Hematopoietic multipotent progenitor cell treated with erythropoietin and hydrocortisone succinate and interleukin-3 and kit ligand, for 6 days (in vitro differentiated cells): ENCODE measurements around the gene ADCK2.
"Not testable (repeated sequence)": the region's sequence is repeated elsewhere in the genome, so short reads cannot be mapped to it uniquely, and the experiment has no call there.

Source experiments
- DNase-seq: peaks from one replicate; pipeline ENCODE4 v3.0.0-alpha.2; 2015

The ADCK2 gene

DNA sequence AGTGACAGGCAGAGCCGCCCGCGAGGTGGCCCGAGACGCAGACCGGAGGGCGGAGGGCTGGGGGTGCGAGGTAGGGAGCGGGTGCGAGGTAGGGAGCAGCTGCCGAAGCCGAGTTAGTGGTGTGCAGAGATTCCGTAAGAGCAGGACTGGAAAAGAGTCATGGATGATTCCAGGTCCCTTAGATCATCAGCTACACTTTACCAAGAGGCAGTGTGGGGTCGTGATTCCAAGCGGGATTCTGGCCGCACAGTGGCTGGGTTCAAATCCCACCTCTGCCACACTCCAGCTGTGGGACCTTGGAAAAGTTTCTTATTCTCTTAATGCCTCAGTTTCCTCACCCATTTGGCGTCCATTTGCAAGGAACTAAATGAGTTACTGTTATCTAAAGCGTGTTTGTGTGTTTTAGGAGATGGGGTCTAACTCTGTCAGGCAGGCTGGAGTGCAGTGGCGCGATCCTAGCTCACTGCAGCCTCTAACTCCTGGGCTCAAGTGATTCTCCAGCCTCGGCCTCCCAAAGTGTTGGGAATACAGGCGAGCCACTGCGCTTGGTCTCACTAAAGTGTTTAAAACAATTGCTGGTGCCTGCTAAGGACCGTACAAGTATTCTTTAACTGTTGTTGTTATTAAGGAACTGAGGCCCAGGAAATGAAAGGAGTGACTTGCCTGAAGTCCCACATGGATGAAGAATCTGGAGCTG is 24.9 kb downstream of the ADCK2 start:
- no peak for DNase-seq

DNA sequence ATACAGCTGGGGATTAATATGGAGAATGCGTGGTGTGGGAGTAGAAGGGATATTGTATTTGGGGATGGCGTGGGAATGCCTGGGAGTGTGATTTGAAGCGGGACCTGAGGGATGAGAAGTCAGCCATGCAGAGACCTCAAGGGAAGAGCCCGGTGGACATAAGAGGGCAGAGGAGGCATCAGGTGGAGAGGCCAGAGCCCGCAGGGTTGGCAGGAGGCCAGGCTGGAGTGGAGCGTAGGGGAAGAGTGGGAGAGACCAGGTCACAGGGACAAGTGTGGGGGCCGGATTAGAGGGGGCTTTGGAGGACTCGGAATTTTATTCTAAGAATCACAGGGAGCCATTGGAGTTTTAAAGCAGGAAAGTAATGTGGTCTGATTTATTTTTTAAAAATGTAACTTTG is 25.7 kb downstream of the ADCK2 start:
- no peak for DNase-seq

DNA sequence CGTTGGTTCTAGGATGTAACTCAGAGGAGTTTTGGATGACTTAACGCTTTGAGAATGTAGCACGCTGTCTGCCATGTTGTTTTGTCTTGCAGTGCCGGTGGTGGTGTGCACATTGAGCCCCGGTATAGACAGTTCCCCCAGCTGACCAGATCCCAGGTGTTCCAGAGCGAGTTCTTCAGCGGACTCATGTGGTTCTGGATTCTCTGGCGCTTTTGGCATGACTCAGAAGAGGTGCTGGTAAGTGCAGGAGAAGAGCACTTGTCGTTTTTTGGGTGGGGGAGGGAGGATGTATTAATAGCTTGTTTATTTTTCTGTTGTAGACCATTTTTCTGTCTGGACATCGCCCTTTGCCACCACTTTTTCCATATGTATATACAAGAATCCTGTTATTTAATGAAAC is 30.0 kb downstream of the ADCK2 start:
- DNase-seq, result no peak

DNA sequence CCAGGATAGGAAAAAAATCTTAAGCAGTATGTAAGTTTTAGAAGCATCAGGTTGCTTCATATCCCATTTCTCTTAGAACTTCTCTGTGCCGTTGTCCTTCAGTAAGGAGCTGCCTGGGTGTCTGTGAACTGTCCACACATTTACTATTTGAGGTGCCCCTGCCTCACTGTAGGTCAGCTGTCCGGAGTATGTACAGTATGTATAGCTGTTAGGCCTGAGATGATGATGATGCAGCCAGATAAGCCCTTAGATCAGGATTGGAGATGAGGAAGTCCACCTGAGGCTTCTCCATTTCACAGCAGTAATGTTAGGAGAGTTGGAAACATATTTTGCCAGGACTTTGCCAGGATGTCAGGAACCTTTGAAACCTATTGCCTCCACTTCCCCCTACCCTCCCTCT is 31.5 kb downstream of the ADCK2 start:
- no peak for DNase-seq

DNA sequence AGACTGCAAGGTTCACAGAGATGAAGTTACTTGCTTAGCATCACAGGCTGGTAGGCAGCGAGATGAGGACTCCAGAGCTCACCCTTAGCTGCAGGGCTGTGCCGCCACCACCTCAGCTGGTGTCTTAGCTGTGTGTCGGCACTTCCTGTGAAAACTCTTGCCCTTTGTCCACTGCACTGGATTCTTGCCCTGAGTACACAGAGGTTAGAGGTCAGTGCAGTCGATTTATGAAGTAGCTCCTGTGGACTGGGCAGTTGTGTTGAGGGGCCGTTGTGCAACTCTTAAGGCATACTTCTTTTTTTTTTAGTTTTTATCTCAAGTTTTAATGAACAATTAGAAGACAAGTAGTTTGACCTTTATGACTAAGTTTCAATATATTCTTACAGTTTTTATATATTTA is 34.4 kb downstream of the ADCK2 start:
- DNase-seq, result no peak

DNA sequence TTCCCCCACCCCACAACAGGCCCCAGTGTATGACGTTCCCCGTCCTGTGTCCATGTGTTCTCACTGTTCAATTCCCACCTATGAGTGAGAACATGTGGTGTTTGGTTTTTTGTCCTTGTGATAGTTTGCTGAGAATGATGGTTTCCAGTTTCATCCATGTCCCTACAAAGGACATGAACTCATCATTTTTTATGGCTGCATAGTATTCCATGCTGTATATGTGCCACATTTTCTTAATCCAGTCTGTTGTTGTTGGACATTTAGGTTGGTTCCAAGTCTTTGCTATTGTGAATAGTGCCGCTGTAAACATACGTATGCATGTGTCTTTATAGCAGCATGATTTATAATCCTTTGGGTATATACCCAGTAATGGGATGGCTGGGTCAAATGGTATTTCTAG is 36.0 kb downstream of the ADCK2 start:
- not testable (repeated sequence) for DNase-seq

DNA sequence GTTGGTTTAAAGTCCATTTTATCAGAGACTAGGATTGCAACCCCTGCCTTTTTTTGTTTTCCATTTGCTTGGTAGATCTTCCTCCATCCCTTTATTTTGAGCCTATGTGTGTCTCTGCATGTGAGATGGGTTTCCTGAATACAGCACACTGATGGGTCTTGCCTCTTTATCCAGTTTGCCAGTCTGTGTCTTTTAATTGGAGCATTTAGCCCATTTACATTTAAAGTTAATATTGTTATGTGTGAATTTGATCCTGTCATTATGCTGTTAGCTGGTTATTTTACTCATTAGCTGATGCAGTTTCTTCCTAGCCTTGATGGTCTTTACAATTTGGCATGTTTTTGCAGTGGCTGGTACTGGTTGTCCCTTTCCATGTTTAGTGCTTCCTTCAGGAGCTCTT is 39.6 kb downstream of the ADCK2 start:
- not testable (repeated sequence) for DNase-seq

DNA sequence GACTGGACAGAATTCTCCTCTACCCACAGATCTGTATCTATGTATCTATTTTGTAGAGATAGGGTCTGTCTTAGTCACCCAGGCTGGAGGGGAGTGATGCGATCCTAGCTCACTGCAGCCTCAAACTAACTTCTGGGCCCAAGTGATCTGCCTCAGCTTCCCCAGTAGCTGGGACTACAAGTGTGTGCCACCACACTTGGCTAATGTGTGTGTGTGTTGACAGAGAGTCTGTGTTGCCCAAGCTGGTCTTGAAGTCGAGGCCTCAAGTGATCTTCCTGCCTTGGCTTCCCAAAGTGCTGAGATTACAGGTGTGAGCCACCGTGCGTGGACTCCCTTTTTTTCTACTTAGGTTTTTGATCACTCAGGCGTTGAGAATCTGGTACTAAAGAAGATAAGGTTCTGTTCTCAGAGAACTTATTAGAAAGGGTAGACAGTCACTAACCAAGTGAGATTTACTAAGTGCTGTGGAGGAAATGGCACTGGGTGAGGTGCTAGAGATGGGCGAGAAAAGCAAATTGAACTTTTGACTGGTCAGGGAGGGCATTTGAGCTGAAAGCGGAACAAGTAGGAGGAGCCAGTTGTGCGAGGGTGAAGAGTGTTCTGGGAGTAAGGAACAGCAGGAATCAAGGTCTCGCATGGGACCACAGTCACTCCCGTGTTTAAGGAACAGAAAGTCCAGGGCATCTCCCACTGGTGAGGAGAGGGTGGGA is 41.7 kb downstream of the ADCK2 start:
- no peak for DNase-seq

DNA sequence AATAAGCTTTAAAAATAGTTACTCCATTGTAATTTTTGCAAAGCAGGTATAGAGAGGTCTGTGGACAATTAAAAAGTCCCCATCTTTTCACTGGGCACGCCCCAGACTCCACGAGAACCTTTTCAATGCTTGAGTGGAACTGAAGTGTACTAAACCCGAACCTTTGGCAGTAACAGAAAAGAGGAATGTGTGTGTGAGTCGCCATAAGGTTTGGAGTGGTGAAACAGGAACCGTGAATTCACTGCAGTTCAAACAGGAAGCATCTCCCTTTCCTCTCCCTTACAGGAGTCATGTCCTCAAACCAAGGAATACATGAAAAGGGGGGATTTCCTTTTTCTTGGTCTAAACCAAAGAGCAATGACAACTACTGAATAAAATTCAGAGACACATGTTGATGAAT is 47.0 kb downstream of the ADCK2 start:
- peak; percentile 9 for DNase-seq

DNA sequence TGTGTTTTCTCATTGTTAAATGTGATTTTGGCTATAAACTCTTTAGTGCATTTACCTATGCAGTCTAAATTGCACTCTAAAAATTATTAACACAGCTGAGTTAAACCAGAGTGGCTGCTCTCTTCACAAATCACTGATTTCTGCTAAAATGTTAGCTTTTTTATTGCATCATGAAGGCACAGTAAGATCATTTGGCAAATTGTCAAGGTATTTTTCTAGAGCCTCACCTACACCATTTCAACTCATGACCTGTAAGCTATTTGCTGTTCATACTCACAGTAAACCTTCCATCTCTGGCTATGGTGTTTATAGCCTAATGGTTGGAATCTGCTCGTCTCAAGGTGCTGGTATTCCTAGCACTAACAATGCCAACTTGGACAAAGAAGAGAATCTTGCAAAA is 49.5 kb downstream of the ADCK2 start:
- no peak for DNase-seq

DNA sequence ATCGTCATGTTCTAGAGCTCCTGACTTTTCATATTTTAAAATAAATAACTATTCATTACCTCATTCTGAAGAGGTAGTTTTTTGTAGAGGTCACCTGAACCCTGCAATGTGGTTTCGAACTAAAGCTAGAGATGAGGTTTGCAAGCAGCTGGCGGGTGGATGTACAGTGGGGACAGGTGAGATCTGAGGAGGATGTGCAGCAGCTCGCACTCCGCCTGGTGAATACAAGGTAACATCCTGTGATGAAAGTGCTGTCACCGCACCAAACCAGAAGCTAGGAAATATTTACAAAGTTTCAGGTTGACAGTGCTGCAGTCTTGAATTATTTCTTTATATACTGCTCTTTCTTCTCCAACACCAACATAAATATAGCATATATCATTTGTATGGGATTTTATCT is 50.3 kb downstream of the ADCK2 start:
- DNase-seq, result no peak

DNA sequence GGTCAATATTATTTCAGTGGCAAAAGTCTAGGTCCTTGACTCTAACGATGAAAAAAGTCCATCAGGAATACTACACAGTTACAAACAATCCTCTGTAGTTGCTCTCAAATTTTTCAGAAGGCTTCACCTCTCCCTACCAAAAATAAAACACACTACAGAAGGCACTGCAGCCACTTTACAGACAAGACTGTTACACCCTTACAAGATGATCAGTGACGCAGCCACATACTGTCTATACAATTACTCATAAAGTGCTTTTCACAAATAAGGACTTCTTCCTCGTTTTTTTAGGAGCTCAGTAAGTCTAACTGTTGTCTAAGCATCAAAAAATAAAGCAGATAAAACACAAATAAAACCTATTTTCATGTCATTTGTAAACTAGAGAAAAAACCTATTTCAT is 50.8 kb downstream of the ADCK2 start:
- no peak for DNase-seq

DNA sequence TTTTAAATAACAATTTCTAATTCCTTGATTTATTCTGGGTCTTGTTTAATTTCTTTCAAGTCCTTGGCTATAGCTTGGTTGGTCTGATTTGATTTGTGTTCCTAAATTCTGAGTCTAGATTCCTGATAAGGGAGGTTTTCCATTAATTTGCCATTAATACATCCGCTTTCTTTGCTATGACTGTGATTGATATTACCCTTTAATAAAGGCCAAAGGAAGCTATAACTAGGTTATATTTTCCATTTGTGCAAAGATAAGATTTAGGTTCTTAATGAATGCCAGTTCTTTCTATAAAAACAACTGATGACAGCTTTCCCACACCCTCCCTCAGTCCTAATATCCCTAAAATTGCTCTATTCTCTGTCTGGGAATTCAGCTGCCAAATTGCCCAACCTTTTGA is 52.0 kb downstream of the ADCK2 start:
- no peak for DNase-seq

DNA sequence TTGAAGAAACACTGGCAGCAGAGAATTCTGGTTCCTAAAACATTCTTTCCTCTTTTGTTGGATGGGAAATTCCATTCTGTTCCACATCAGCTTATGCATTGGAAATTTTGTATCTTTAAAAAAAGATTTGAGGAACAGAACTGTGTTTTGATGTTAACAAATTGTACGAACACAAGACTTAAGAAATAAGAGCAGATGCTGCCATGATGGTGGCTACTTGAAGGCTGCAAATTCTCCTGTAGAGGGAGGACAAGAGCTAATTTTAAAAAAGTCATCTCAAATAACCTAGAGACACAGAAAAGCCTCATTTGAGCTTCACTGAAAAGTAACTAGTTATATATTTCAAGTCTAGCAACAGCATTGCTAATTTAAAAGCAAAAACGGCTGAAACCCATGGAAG is 53.5 kb downstream of the ADCK2 start:
- peak; percentile 44 for DNase-seq

DNA sequence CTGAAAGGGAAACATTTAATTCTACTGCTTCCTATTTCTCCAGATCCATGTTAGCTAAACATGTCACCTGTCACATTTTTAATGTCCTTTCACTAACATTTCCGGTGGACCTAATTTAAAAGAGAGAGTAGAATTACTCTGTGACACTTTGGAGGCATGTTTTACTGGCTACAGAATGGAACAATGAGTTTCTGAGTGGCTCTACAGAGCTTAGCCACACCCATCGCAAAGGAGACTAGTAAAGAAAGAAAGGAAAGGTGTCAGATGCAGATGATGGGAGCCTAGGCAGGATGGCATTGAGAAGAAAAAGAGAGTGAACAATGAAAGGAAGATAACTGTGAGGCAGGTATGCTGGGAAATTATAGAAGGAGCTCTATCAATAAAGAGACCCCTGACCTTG is 59.7 kb downstream of the ADCK2 start:
- DNase-seq, result no peak

DNA sequence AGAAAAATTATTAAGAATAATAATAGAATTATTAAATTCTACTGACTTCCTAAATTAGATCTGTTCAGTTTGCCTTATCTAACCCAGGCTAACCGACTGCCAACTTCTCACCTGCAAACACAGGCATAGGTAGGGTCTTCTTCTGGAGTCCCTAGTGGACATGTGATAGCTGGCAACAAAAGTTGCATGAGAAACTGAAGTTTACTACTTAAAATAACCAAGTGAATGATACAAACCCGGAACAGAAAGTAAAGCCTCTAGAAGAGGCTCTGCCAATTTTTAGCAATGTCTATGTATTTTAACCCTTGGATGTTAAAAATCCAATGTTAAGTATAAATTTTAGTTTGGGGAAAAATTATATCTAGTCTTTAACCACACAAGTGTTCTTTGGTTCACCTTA is 61.4 kb downstream of the ADCK2 start:
- no peak for DNase-seq

DNA sequence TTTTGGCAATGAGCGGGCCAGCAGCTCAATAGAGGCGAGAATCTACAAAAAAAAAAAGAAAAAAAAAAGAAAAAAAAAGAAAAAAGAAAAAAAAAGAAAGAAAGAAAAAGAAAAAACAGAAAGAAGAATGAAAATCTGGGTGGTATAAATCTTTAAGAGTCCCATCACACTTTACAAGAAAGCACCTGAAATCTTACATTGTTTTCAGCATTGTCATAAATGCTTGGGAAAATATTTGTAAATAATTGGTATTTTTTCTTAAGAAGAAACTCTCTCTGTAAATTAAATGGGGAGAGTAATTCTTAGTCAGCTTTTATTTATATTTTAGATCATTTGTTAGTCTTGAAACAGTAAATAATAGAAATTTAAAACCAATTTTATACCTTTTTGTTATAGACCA is 62.0 kb downstream of the ADCK2 start:
- no peak for DNase-seq

DNA sequence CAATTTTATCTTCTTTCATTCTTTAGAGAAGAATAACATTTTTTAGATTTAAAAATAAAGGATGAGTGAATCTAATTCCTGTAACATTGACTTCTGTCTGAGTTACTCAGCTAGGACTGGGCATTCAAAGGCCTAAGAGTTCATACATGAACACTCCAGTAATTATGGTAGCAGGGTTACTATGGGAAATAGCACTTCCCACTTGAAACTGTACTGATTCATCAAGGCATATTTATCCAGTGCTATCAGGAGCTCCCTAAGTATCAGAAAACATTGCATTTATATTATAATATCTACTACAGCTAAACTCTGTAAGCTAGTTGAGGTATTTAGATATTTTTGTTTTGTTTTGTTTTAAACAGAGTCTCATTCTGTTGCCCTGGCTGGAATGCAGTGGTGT is 65.5 kb downstream of the ADCK2 start:
- DNase-seq, result no peak

DNA sequence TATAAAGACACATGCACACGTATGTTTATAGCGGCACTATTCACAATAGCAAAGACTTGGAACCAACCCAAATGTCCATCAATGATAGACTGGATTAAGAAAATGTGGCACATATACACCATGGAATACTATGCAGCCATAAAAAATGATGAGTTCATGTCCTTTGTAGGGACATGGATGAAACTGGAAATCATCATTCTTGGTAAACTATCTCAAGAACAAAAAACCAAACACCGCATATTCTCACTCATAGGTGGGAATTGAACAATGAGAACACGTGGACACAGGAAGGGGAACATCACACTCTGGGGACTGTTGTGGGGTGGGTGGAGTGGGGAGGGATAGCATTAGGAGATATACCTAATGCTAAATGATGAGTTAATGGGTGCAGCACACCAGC is 70.5 kb downstream of the ADCK2 start:
- not testable (repeated sequence) for DNase-seq

DNA sequence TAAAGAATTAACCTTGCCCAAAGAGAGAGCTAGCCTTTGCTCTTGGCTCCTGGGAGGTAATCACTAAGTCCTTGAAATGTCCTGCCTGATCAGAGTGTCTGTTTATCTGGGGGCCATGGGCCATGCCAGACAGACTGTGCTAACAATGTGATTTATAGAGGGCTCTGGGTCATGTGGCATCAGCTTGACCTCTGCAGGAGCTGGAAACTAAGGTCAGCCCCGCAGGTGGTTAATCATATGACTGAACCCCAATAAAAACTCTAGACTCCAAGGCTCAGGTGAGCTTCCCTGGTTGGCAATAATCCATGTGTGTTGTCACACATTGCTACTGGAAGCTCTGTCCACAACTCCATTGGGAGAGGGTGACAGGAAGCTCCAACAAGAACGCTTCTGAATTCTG is 71.3 kb downstream of the ADCK2 start:
- no peak for DNase-seq
